HepG2 (cell line): ENCODE measurements around the gene S100A12. TPM values are rescaled to one million over a fixed set of nuclear protein-coding genes. Genes with fewer than 3 reads are reported as not detected.

Experiments used
- ATAC-seq: fragments of 200-7000 bp; cut with Tn5 transposase; 3 replicates; pipeline ENCODE4 v1.9.1; 2020; ENCODE audit warnings: mild to moderate bottlenecking, moderate library complexity
- BruUV-seq: library from RNA; stranded (reverse); fragments of 400-500 nt; replicated peaks from 2 replicates; lab custom pipeline; 2021; lab: Mats Ljungman, UMichigan
- CTCF ChIA-PET: fragments of 300-600 bp; formaldehyde crosslinking; extraction: SDS; loops from one replicate; lab custom pipeline; 2021; ENCODE audit warnings: low total read pairs, inconsistent platforms, low intra/inter-chr PET ratio; lab: Yijun Ruan, JAX
- POLR2A ChIA-PET: fragments of 350-600 bp; sonication (Branson Sonifier 250); formaldehyde crosslinking; loops from one replicate; lab custom pipeline; 2020; ENCODE audit warnings: antibody characterized with exemption, inconsistent platforms; lab: Yijun Ruan, JAX
- DNase-seq: peaks from one replicate; pipeline ENCODE4 v3.0.0-alpha.2; 2015; ENCODE audit warnings: low spot score
- FAIRE-seq: peaks from 3 replicates; lab custom pipeline; 2011; peaks lifted over from hg19 to GRCh38; lab: Jason Lieb, UNC
- H2AFZ ChIP-seq: one replicate; pipeline ENCODE4 v1.6.1; 2011; ENCODE audit warnings: low read length, inconsistent platforms
- H3K27ac ChIP-seq: fragments of 300-600 bp; 3 replicates; pipeline ENCODE4 v1.8.0; 2011; ENCODE audit warnings: mixed run types, mild to moderate bottlenecking, mixed read lengths, low read length, inconsistent platforms; ENCODE audit not compliant: insufficient read depth; ENCODE audit errors: extremely low read length
- H3K27me3 ChIP-seq, 2 experiments: fragments of 200-600 bp in 1 of 2; 2 replicates in 1 of 2; 3 replicates in 1 of 2; pipeline versions ENCODE4 v1.6.0 to v1.8.0; 2011; ENCODE audit warnings: low read length in 2 of 2, mild to moderate bottlenecking in 2 of 2, moderate library complexity in 2 of 2, inconsistent platforms in 1 of 2; ENCODE audit not compliant: insufficient read depth in 2 of 2, control insufficient read depth in 1 of 2
- H3K36me3 ChIP-seq, 2 experiments: fragments of 200-600 bp in 1 of 2; replicated peaks in 1 of 2; 2 replicates in 1 of 2; 3 replicates in 1 of 2; pipeline versions ENCODE4 v1.5.1 to v1.8.0; 2011; ENCODE audit warnings: low read length in 2 of 2, inconsistent platforms in 1 of 2; ENCODE audit not compliant: insufficient read depth in 2 of 2, control insufficient read depth in 1 of 2
- H3K4me1 ChIP-seq: 2 replicates; pipeline ENCODE4 v1.5.1; 2012; ENCODE audit warnings: low read length, inconsistent platforms; ENCODE audit not compliant: insufficient read depth
- H3K4me2 ChIP-seq: 2 replicates; pipeline ENCODE4 v1.6.0; 2011; ENCODE audit warnings: low read depth, low read length, inconsistent platforms
- H3K4me3 ChIP-seq, 3 experiments: fragments of 200-600 bp in 1 of 3; sonication (generic), shearing (Covaris generic) in 1 of 3; replicated peaks in 1 of 3; 2 replicates each; pipeline ENCODE4 v1.5.1; 2011 to 2016; ENCODE audit warnings: low read length in 3 of 3, inconsistent platforms in 2 of 3, low read depth in 2 of 3, mild to moderate bottlenecking in 2 of 3, control low read depth in 1 of 3, mixed read lengths in 1 of 3; ENCODE audit not compliant: insufficient read depth in 1 of 3
- H3K79me2 ChIP-seq: one replicate; pipeline ENCODE4 v1.6.1; 2011; ENCODE audit warnings: low read length, inconsistent platforms; ENCODE audit not compliant: insufficient read depth
- H3K9ac ChIP-seq: 2 replicates; pipeline ENCODE4 v1.6.0; 2011; ENCODE audit warnings: mild to moderate bottlenecking, low read depth, low read length, inconsistent platforms; ENCODE audit not compliant: insufficient read depth
- H3K9me3 ChIP-seq: 2 replicates; pipeline ENCODE4 v1.5.1; 2012; ENCODE audit warnings: mild to moderate bottlenecking, low read length
- H4K20me1 ChIP-seq: 2 replicates; pipeline ENCODE4 v1.6.0; 2011; ENCODE audit warnings: inconsistent platforms, mild to moderate bottlenecking, low read length, moderate library complexity; ENCODE audit not compliant: insufficient read depth
- EHMT2 ChIP-seq: fragments of 200-600 bp; sonication (generic); IDR thresholded peaks from 2 replicates; pipeline ENCODE4 v1.7.0; 2017; ENCODE audit warnings: antibody characterized with exemption, low read depth, low read length, borderline replicate concordance
- HNRNPLL ChIP-seq: fragments of 200-400 bp; formaldehyde crosslinking; IDR thresholded peaks from 2 replicates; pipeline ENCODE4 v1.6.1; 2017; ENCODE audit warnings: mild to moderate bottlenecking, low read depth, low read length; ENCODE audit not compliant: poor library complexity, severe bottlenecking
- KDM5B ChIP-seq: sonication (generic); formaldehyde crosslinking; IDR thresholded peaks from 2 replicates; pipeline ENCODE4 v1.4.0; 2020; ENCODE audit warnings: missing genetic modification reagents, mild to moderate bottlenecking, borderline replicate concordance
- MLLT10 ChIP-seq: sonication (generic); formaldehyde crosslinking; IDR thresholded peaks from 2 replicates; pipeline ENCODE4 v1.4.0; 2020; ENCODE audit warnings: missing genetic modification reagents
- NAIF1 ChIP-seq: sonication (generic); formaldehyde crosslinking; IDR thresholded peaks from 2 replicates; pipeline ENCODE4 v1.5.0; 2020; ENCODE audit warnings: mild to moderate bottlenecking, missing genetic modification reagents, borderline replicate concordance
- TBX3 ChIP-seq: fragments of 450-650 bp; IDR thresholded peaks from 2 replicates; pipeline ENCODE4 v1.6.1; 2017; ENCODE audit warnings: antibody characterized with exemption, mild to moderate bottlenecking, inconsistent platforms, borderline replicate concordance
- TEAD2 ChIP-seq: sonication (generic); formaldehyde crosslinking; IDR thresholded peaks from 2 replicates; pipeline ENCODE4 v1.9.0; 2021; ENCODE audit warnings: missing genetic modification reagents
- ZBTB34 ChIP-seq: sonication (generic); formaldehyde crosslinking; IDR thresholded peaks from 2 replicates; pipeline ENCODE4 v1.8.0; 2022; ENCODE audit warnings: mild to moderate bottlenecking, missing genetic modification reagents
- ZBTB8A ChIP-seq: sonication (generic); formaldehyde crosslinking; IDR thresholded peaks from 2 replicates; pipeline ENCODE4 v1.4.0; 2020; ENCODE audit warnings: mild to moderate bottlenecking, low read depth, missing genetic modification reagents, borderline replicate concordance
- ZNF136 ChIP-seq: sonication (generic); formaldehyde crosslinking; IDR thresholded peaks from 2 replicates; pipeline ENCODE4 v1.8.1; 2022; ENCODE audit warnings: low read depth, mild to moderate bottlenecking, moderate library complexity, missing genetic modification reagents
- ZNF296 ChIP-seq: sonication (generic); formaldehyde crosslinking; conservative IDR thresholded peaks from 2 replicates; pipeline ENCODE4 v1.5.0; 2020; ENCODE audit warnings: mild to moderate bottlenecking, missing genetic modification reagents
- ZNF329 ChIP-seq: sonication (generic); formaldehyde crosslinking; IDR thresholded peaks from 2 replicates; pipeline ENCODE4 v1.9.0; 2021; ENCODE audit warnings: low read depth, mild to moderate bottlenecking, missing genetic modification reagents
- WGBS: methylation state at CpG from one replicate; pipeline ENCODE4 v1.1.6; 2017; ENCODE audit warnings: low lambda C conversion rate; 5-methylcytosine and 5-hydroxymethylcytosine counted together
- in situ Hi-C: cut with HindIII; loops from 2 replicates; pipeline ENCODE4 v1.10.0; 2017; ENCODE audit warnings: low pct_unique_long_range_greater_than_20kb; ENCODE audit not compliant: extremely low pct_ligation_motif_present
- intact Hi-C: fragments of 100-400 bp; cut with micrococcal nuclease; formaldehyde crosslinking; loops from one replicate; pipeline ENCODE4 v1.10.0; 2022; ENCODE audit not compliant: unreplicated experiment
- polyA plus RNA-seq, 8 experiments: library from polyadenylated mRNA; depleted of rRNA in 3 of 8; stranded (reverse) in 7 of 8; unstranded in 1 of 8; fragments of >200 nt; fragmentation: Illumina TruSeq in 4 of 8; extraction: Trizol in 4 of 8; gene quantifications; 2 replicates each; pipeline versions ENCODE4 v1.2.1 to v1.2.3, GENCODE V29; 2011 to 2016; ENCODE audit warnings: low read depth in 4 of 8, missing spikeins in 1 of 8, mixed read lengths in 1 of 8; ENCODE audit not compliant: insufficient read depth in 1 of 8
- total RNA-seq, 5 experiments: library from RNA; depleted of rRNA; stranded (reverse); fragments of >200 nt; fragmentation: Illumina TruSeq; extraction: Trizol; gene quantifications; 2 replicates each; pipeline ENCODE4 v1.2.3, GENCODE V29; 2016; ENCODE audit warnings: low read depth in 1 of 5
- TF ChIP-seq, protein P1 (sequence below): sonication (generic); formaldehyde crosslinking; conservative IDR thresholded peaks from 2 replicates; pipeline ENCODE4 v1.4.0; 2020; ENCODE audit warnings: missing genetic modification reagents

Gene S100A12
- total and polyA plus RNA-seq, 2 of the 13 experiments (the other 11 are each of a cell fraction or from before 2014, with no cell fraction given), result not detected

- TF ChIP-seq, protein P1, sequence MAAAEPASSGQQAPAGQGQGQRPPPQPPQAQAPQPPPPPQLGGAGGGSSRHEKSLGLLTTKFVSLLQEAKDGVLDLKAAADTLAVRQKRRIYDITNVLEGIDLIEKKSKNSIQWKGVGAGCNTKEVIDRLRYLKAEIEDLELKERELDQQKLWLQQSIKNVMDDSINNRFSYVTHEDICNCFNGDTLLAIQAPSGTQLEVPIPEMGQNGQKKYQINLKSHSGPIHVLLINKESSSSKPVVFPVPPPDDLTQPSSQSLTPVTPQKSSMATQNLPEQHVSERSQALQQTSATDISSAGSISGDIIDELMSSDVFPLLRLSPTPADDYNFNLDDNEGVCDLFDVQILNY, result no peak
- TF ChIP-seq KDM5B (CRISPR knock-in tag) (no peak), NAIF1 (CRISPR knock-in tag) (no peak), ZNF296 (CRISPR knock-in tag) (no peak), ZNF329 (CRISPR knock-in tag) (no peak)
Measured at GRCh38 chr1:153389973-153390879, 14.8 kb upstream of the S100A12 start (continued).

DNA sequence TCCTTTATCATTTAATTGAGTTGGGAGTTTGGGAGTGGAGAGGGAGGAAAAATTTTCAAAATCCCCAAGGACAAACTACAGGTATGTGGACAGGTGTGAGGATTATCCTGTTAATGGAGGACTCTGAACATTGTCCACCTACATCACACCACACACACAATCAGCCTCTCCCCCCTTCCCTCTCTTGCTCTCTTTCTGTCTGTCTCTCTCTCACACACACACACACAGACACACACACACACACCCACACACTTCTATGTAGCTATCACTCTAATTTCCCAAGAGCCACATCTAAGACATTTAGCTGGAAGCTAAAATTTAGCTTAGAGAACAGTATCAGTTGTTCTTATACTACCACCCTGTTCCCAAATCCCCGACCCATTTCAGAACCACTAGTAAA lies 14.0 kb upstream of the S100A12 start:
- BruUV-seq, result no TSS peak
- FAIRE-seq, result no peak

More for the DNA sequence above, 14.0 kb upstream of the S100A12 start:
- DNase-seq (no peak), ATAC-seq (no peak)
- 0% methylated on average over 1 of the region's 1 CpG for WGBS
- intact Hi-C loops, result no loop called here
- no peak overlapping the region for H2AFZ ChIP-seq
- no peaks in the 10 kb centered on the region; a peak in 2 of 5 replicates for H3K27me3 ChIP-seq
- H3K36me3 ChIP-seq, result no peaks in the 10 kb centered on the region
- H3K79me2 ChIP-seq, result no peaks in the 10 kb centered on the region
- H3K27ac ChIP-seq, result no peak overlapping the region
- CTCF ChIA-PET, result no interaction called here
- H3K9ac ChIP-seq, result no peak overlapping the region
- no peaks in the 10 kb centered on the region for H4K20me1 ChIP-seq
- no peak overlapping the region for H3K4me3 ChIP-seq
- H3K4me1 ChIP-seq, result no peaks in the 10 kb centered on the region
- H3K4me2 ChIP-seq, result no peak overlapping the region
- H3K9me3 ChIP-seq, result no peaks in the 10 kb centered on the region
- TF ChIP-seq HNRNPLL (no peak), ZNF136 (CRISPR knock-in tag) (no peak), ZBTB34 (no peak), EHMT2 (no peak), TEAD2 (CRISPR knock-in tag) (no peak), ZBTB8A (CRISPR knock-in tag) (no peak), MLLT10 (CRISPR knock-in tag) (no peak), TBX3 (no peak)
- POLR2A ChIA-PET, result no interaction called here
- in situ Hi-C loops, result no loop called here
